ENCODE measurements around the gene IGFBP7. TPM values are rescaled to one million over a fixed set of nuclear protein-coding genes. Genes with fewer than 3 reads are reported as not detected.

Gene IGFBP7
- not detected for polyA plus RNA-seq (2012; ENCODE audit: insufficient read depth, insufficient read length)

- no peak for DNase-seq (ENCODE audit: low read depth, low spot score)
These were observed at the start of gene IGFBP7 for GRCh38 chr4:57109847-57110639. Gene IGFBP7 (minus strand): TSS chr4:57110385. CDS start chr4:57110351, 34 bp downstream.

GRCh38 chr4:57159866-57160265 lies 49.7 kb upstream of the IGFBP7 start:
- DNase-seq (ENCODE audit: low read depth, low spot score) = no peak
- no peak overlapping the region for H3K4me3 ChIP-seq (ENCODE audit: low read length)

More at GRCh38 chr4:57109847-57110639, at the start of gene IGFBP7:
- H3K4me3 ChIP-seq (ENCODE audit: low read length) = peak within 1 kb of the TSS; percentile 47

GRCh38 chr4:57158762-57159161 lies 48.6 kb upstream of the IGFBP7 start:
- no peak overlapping the region for H3K4me3 ChIP-seq (ENCODE audit: low read length)
- no peak for DNase-seq (ENCODE audit: low read depth, low spot score)

- no peak for DNase-seq (ENCODE audit: low read depth, low spot score)
- no peak overlapping the region for H3K4me3 ChIP-seq (ENCODE audit: low read length)
These were observed 48.0 kb upstream of the IGFBP7 start for GRCh38 chr4:57158221-57158620.

- no peak overlapping the region for H3K4me3 ChIP-seq (ENCODE audit: low read length)
- no peak for DNase-seq (ENCODE audit: low read depth, low spot score)
These were observed 47.5 kb upstream of the IGFBP7 start for GRCh38 chr4:57157596-57158137.

GRCh38 chr4:57156242-57156990 lies 46.2 kb upstream of the IGFBP7 start:
- H3K4me3 ChIP-seq (ENCODE audit: low read length) = no peak overlapping the region
- DNase-seq (ENCODE audit: low read depth, low spot score) = no peak

GRCh38 chr4:57154926-57155325 lies 44.7 kb upstream of the IGFBP7 start:
- H3K4me3 ChIP-seq (ENCODE audit: low read length) = no peak overlapping the region
- DNase-seq (ENCODE audit: low read depth, low spot score) = no peak

GRCh38 chr4:57154191-57154590 lies 44.0 kb upstream of the IGFBP7 start:
- no peak for DNase-seq (ENCODE audit: low read depth, low spot score)
- no peak overlapping the region for H3K4me3 ChIP-seq (ENCODE audit: low read length)

GRCh38 chr4:57153207-57153606 lies 43.0 kb upstream of the IGFBP7 start:
- no peak overlapping the region for H3K4me3 ChIP-seq (ENCODE audit: low read length)
- DNase-seq (ENCODE audit: low read depth, low spot score) = no peak

- no peak for DNase-seq (ENCODE audit: low read depth, low spot score)
- H3K4me3 ChIP-seq (ENCODE audit: low read length) = no peak overlapping the region
These were observed 41.3 kb upstream of the IGFBP7 start for GRCh38 chr4:57151481-57151880.

GRCh38 chr4:57149833-57150232 lies 39.6 kb upstream of the IGFBP7 start:
- DNase-seq (ENCODE audit: low read depth, low spot score) = no peak
- H3K4me3 ChIP-seq (ENCODE audit: low read length) = no peak overlapping the region

- no peak for DNase-seq (ENCODE audit: low read depth, low spot score)
These were observed 38.8 kb upstream of the IGFBP7 start for GRCh38 chr4:57148831-57149505.

GRCh38 chr4:57148177-57148576 lies 38.0 kb upstream of the IGFBP7 start:
- no peak overlapping the region for H3K4me3 ChIP-seq (ENCODE audit: low read length)
- no peak for DNase-seq (ENCODE audit: low read depth, low spot score)

More at GRCh38 chr4:57148831-57149505, 38.8 kb upstream of the IGFBP7 start:
- H3K4me3 ChIP-seq (ENCODE audit: low read length) = no peak overlapping the region

- H3K4me3 ChIP-seq (ENCODE audit: low read length) = no peak overlapping the region
- no peak for DNase-seq (ENCODE audit: low read depth, low spot score)
These were observed 37.3 kb upstream of the IGFBP7 start for GRCh38 chr4:57147335-57148060.

- no peak for DNase-seq (ENCODE audit: low read depth, low spot score)
These were observed 36.3 kb upstream of the IGFBP7 start for GRCh38 chr4:57146444-57146843.

GRCh38 chr4:57144466-57144865 lies 34.3 kb upstream of the IGFBP7 start:
- H3K4me3 ChIP-seq (ENCODE audit: low read length) = no peak overlapping the region
- no peak for DNase-seq (ENCODE audit: low read depth, low spot score)

More at GRCh38 chr4:57146444-57146843, 36.3 kb upstream of the IGFBP7 start:
- H3K4me3 ChIP-seq (ENCODE audit: low read length) = no peak overlapping the region

- H3K4me3 ChIP-seq (ENCODE audit: low read length) = no peak overlapping the region
- DNase-seq (ENCODE audit: low read depth, low spot score) = no peak
These were observed 29.6 kb upstream of the IGFBP7 start for GRCh38 chr4:57139783-57140182.

- no peak for DNase-seq (ENCODE audit: low read depth, low spot score)
- no peak overlapping the region for H3K4me3 ChIP-seq (ENCODE audit: low read length)
These were observed 27.1 kb upstream of the IGFBP7 start for GRCh38 chr4:57137261-57137660.

GRCh38 chr4:57136281-57136680 lies 26.1 kb upstream of the IGFBP7 start:
- DNase-seq (ENCODE audit: low read depth, low spot score) = no peak
- H3K4me3 ChIP-seq (ENCODE audit: low read length) = no peak overlapping the region
